Measurements from ENCODE around the gene GALNT7. TPM values are rescaled to one million over a fixed set of nuclear protein-coding genes. Genes with fewer than 3 reads are reported as not detected.

The GALNT7 gene
- total and polyA plus RNA-seq, 4 donors = 6.3 to 29.8 (median 16.2) TPM

- ATAC-seq (ENCODE audit: low FRiP score) (no peak), DNase-seq (no peak)
- no peaks in the 10 kb centered on the region for H3K9me3 ChIP-seq (ENCODE audit: control insufficient read depth, low read length)
- no peaks in the 10 kb centered on the region for H3K36me3 ChIP-seq (ENCODE audit: control insufficient read depth in 1 of 2, insufficient read depth in 2 of 2, low read length in 1 of 2)
- no peak overlapping the region for H3K4me3 ChIP-seq (ENCODE audit: low read length in 2 of 2)
- no peak overlapping the region for H3K27ac ChIP-seq (ENCODE audit: low read depth in 1 of 2, low read length in 2 of 2)
- H3K4me1 ChIP-seq (ENCODE audit: control insufficient read depth in 1 of 2, insufficient read depth in 2 of 2, low read length in 2 of 2) = no peaks in the 10 kb centered on the region
- H3K27me3 ChIP-seq (ENCODE audit: control insufficient read depth in 1 of 2, insufficient read depth in 2 of 2, low read length in 1 of 2) = no peaks in the 10 kb centered on the region
- intact Hi-C loops (cut with DNase I) = no loop called here
- WGBS, 2 donors = 94 to 97% methylated on average over 2 of the region's 2 CpGs
Observed at GRCh38 chr4:173134426-173134825, 34.2 kb upstream of the GALNT7 start.

- DNase-seq (no peak), ATAC-seq (ENCODE audit: low FRiP score) (no peak)
- 86 to 87% methylated on average over 3 of the region's 3 CpGs for WGBS, 2 donors
Observed at GRCh38 chr4:173135241-173135847, 33.3 kb upstream of the GALNT7 start.

DNA sequence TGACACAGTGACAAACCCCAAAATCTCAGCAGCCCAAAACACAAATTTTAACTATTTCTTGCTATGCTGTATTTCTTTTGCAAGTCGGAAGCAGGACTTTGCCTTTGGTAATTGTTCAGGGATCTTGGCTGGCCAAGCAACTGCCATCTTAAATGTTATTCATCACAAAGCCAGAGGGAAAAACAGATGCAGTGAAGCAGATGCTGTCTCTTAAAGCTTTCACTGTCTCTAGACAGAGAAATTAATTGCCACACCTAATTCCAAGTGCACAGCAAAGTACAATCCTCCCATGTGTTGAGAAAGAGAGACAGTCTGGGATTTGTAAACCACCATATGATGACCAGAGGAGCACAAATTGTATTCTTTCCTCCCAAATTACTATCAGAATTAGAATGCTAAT lies 30.0 kb upstream of the GALNT7 start:
- no peaks in the 10 kb centered on the region for H3K4me1 ChIP-seq (ENCODE audit: control insufficient read depth in 1 of 2, insufficient read depth in 2 of 2, low read length in 2 of 2)
- intact Hi-C loops (cut with DNase I) = no loop called here
- no peak for ATAC-seq (ENCODE audit: low FRiP score)
- no peaks in the 10 kb centered on the region for H3K9me3 ChIP-seq (ENCODE audit: control insufficient read depth, low read length)
- no peak overlapping the region for H3K27ac ChIP-seq (ENCODE audit: low read depth in 1 of 2, low read length in 2 of 2)
- no peaks in the 10 kb centered on the region for H3K27me3 ChIP-seq (ENCODE audit: control insufficient read depth in 1 of 2, insufficient read depth in 2 of 2, low read length in 1 of 2)
- 77 to 81% methylated on average over 1 of the region's 1 CpG for WGBS, 2 donors
- H3K36me3 ChIP-seq (ENCODE audit: control insufficient read depth in 1 of 2, insufficient read depth in 2 of 2, low read length in 1 of 2) = no peaks in the 10 kb centered on the region
- no peak for DNase-seq
- no peak overlapping the region for H3K4me3 ChIP-seq (ENCODE audit: low read length in 2 of 2)

More at GRCh38 chr4:173135241-173135847, 33.3 kb upstream of the GALNT7 start:
- Histone ChIP-seq H3K36me3 (ENCODE audit: control insufficient read depth in 1 of 2, insufficient read depth in 2 of 2, low read length in 1 of 2) (no peaks in the 10 kb centered on the region), H3K4me3 (ENCODE audit: low read length in 2 of 2) (no peak overlapping the region), H3K9me3 (ENCODE audit: control insufficient read depth, low read length) (no peaks in the 10 kb centered on the region), H3K4me1 (ENCODE audit: control insufficient read depth in 1 of 2, insufficient read depth in 2 of 2, low read length in 2 of 2) (no peaks in the 10 kb centered on the region), H3K27me3 (ENCODE audit: control insufficient read depth in 1 of 2, insufficient read depth in 2 of 2, low read length in 1 of 2) (no peaks in the 10 kb centered on the region), H3K27ac (ENCODE audit: low read depth in 1 of 2, low read length in 2 of 2) (no peak overlapping the region)
- intact Hi-C loops (cut with DNase I) = no loop called here

- Histone ChIP-seq H3K36me3 (ENCODE audit: control insufficient read depth in 1 of 2, insufficient read depth in 2 of 2, low read length in 1 of 2) (no peaks in the 10 kb centered on the region), H3K27ac (ENCODE audit: low read depth in 1 of 2, low read length in 2 of 2) (no peak overlapping the region), H3K27me3 (ENCODE audit: control insufficient read depth in 1 of 2, insufficient read depth in 2 of 2, low read length in 1 of 2) (no peaks in the 10 kb centered on the region), H3K4me1 (ENCODE audit: control insufficient read depth in 1 of 2, insufficient read depth in 2 of 2, low read length in 2 of 2) (no peaks in the 10 kb centered on the region), H3K9me3 (ENCODE audit: control insufficient read depth, low read length) (no peaks in the 10 kb centered on the region), H3K4me3 (ENCODE audit: low read length in 2 of 2) (no peak overlapping the region)
- WGBS, 2 donors = 41 to 46% methylated on average over 2 of the region's 2 CpGs
- DNase-seq (no peak), ATAC-seq (ENCODE audit: low FRiP score) (no peak)
- intact Hi-C loops (cut with DNase I) = no loop called here
Observed at GRCh38 chr4:173139561-173139960, 29.1 kb upstream of the GALNT7 start.

- Histone ChIP-seq H3K27ac (ENCODE audit: low read depth in 1 of 2, low read length in 2 of 2) (no peak overlapping the region), H3K4me1 (ENCODE audit: control insufficient read depth in 1 of 2, insufficient read depth in 2 of 2, low read length in 2 of 2) (no peaks in the 10 kb centered on the region), H3K36me3 (ENCODE audit: control insufficient read depth in 1 of 2, insufficient read depth in 2 of 2, low read length in 1 of 2) (no peaks in the 10 kb centered on the region), H3K4me3 (ENCODE audit: low read length in 2 of 2) (no peak overlapping the region), H3K27me3 (ENCODE audit: control insufficient read depth in 1 of 2, insufficient read depth in 2 of 2, low read length in 1 of 2) (no peaks in the 10 kb centered on the region), H3K9me3 (ENCODE audit: control insufficient read depth, low read length) (no peaks in the 10 kb centered on the region)
- ATAC-seq (ENCODE audit: low FRiP score) (no peak), DNase-seq (no peak)
- WGBS, 2 donors = 87 to 92% methylated on average over 3 of the region's 3 CpGs
- intact Hi-C loops (cut with DNase I) = no loop called here
Observed at GRCh38 chr4:173145131-173145530, 23.5 kb upstream of the GALNT7 start.

GRCh38 chr4:173146456-173146855 lies 22.2 kb upstream of the GALNT7 start:
- H3K27me3 ChIP-seq (ENCODE audit: control insufficient read depth in 1 of 2, insufficient read depth in 2 of 2, low read length in 1 of 2) = no peaks in the 10 kb centered on the region
- 98 to 100% methylated on average over 4 of the region's 4 CpGs for WGBS, 2 donors
- intact Hi-C loops (cut with DNase I) = no loop called here

GRCh38 chr4:173151496-173151895 lies 17.1 kb upstream of the GALNT7 start:
- H3K4me3 ChIP-seq (ENCODE audit: low read length in 2 of 2) = no peak overlapping the region
- 86% methylated on average over 2 of the region's 2 CpGs for WGBS, 2 donors
- no peak for DNase-seq
- no peak for ATAC-seq (ENCODE audit: low FRiP score)
- H3K4me1 ChIP-seq (ENCODE audit: control insufficient read depth in 1 of 2, insufficient read depth in 2 of 2, low read length in 2 of 2) = no peaks in the 10 kb centered on the region
- H3K27ac ChIP-seq (ENCODE audit: low read depth in 1 of 2, low read length in 2 of 2) = no peak overlapping the region
- no peaks in the 10 kb centered on the region for H3K9me3 ChIP-seq (ENCODE audit: control insufficient read depth, low read length)
- intact Hi-C loops (cut with DNase I) = no loop called here
- H3K27me3 ChIP-seq (ENCODE audit: control insufficient read depth in 1 of 2, insufficient read depth in 2 of 2, low read length in 1 of 2) = no peaks in the 10 kb centered on the region
- H3K36me3 ChIP-seq (ENCODE audit: control insufficient read depth in 1 of 2, insufficient read depth in 2 of 2, low read length in 1 of 2) = no peaks in the 10 kb centered on the region

More at GRCh38 chr4:173146456-173146855, 22.2 kb upstream of the GALNT7 start:
- no peak overlapping the region for H3K4me3 ChIP-seq (ENCODE audit: low read length in 2 of 2)
- H3K4me1 ChIP-seq (ENCODE audit: control insufficient read depth in 1 of 2, insufficient read depth in 2 of 2, low read length in 2 of 2) = no peaks in the 10 kb centered on the region
- no peak overlapping the region for H3K27ac ChIP-seq (ENCODE audit: low read depth in 1 of 2, low read length in 2 of 2)
- DNase-seq = no peak
- H3K9me3 ChIP-seq (ENCODE audit: control insufficient read depth, low read length) = no peaks in the 10 kb centered on the region
- ATAC-seq (ENCODE audit: low FRiP score) = no peak
- no peaks in the 10 kb centered on the region for H3K36me3 ChIP-seq (ENCODE audit: control insufficient read depth in 1 of 2, insufficient read depth in 2 of 2, low read length in 1 of 2)

- ATAC-seq (ENCODE audit: low FRiP score) = no peak
Observed at GRCh38 chr4:173152104-173152503, 16.5 kb upstream of the GALNT7 start.

DNA sequence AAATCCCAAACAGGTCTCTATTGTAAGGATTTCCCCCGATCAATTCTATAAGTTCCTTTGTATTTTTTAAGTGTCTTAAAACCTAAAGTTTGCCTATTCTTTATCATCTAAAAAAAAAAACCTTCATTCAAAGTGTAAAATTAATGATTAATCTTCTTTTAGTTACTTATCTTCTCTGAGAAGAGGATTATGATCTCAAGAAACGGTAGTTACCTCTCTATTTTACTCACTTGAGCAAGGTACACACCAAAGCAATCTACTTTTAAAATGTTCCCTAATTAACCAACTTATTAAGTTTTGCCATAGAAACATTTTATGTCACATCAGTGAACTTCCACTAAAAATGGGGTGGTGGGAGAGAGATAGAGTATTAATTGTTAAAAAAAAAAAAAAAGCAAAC lies 15.2 kb upstream of the GALNT7 start:
- 89 to 93% methylated on average over 2 of the region's 2 CpGs for WGBS, 2 donors

More at GRCh38 chr4:173152104-173152503, 16.5 kb upstream of the GALNT7 start:
- Histone ChIP-seq H3K9me3 (ENCODE audit: control insufficient read depth, low read length) (no peaks in the 10 kb centered on the region), H3K4me3 (ENCODE audit: low read length in 2 of 2) (no peak overlapping the region), H3K36me3 (ENCODE audit: control insufficient read depth in 1 of 2, insufficient read depth in 2 of 2, low read length in 1 of 2) (no peaks in the 10 kb centered on the region), H3K4me1 (ENCODE audit: control insufficient read depth in 1 of 2, insufficient read depth in 2 of 2, low read length in 2 of 2) (no peaks in the 10 kb centered on the region), H3K27me3 (ENCODE audit: control insufficient read depth in 1 of 2, insufficient read depth in 2 of 2, low read length in 1 of 2) (no peaks in the 10 kb centered on the region), H3K27ac (ENCODE audit: low read depth in 1 of 2, low read length in 2 of 2) (no peak overlapping the region)
- WGBS, 2 donors = 96 to 97% methylated on average over 6 of the region's 6 CpGs
- no peak for DNase-seq
- intact Hi-C loops (cut with DNase I) = no loop called here

More for the DNA sequence above, 15.2 kb upstream of the GALNT7 start:
- Histone ChIP-seq H3K9me3 (ENCODE audit: control insufficient read depth, low read length) (no peaks in the 10 kb centered on the region), H3K36me3 (ENCODE audit: control insufficient read depth in 1 of 2, insufficient read depth in 2 of 2, low read length in 1 of 2) (no peaks in the 10 kb centered on the region), H3K4me3 (ENCODE audit: low read length in 2 of 2) (no peak overlapping the region), H3K27me3 (ENCODE audit: control insufficient read depth in 1 of 2, insufficient read depth in 2 of 2, low read length in 1 of 2) (no peaks in the 10 kb centered on the region), H3K27ac (ENCODE audit: low read depth in 1 of 2, low read length in 2 of 2) (no peak overlapping the region), H3K4me1 (ENCODE audit: control insufficient read depth in 1 of 2, insufficient read depth in 2 of 2, low read length in 2 of 2) (no peaks in the 10 kb centered on the region)
- DNase-seq = no peak
- intact Hi-C loops (cut with DNase I) = no loop called here
- ATAC-seq (ENCODE audit: low FRiP score) = no peak
